AG09309 (cell line): ENCODE data around the gene TJP2.

ENCODE experiments used
- DNase-seq: peaks from one replicate; pipeline ENCODE4 v3.0.0-alpha.2; 2010; ENCODE audit warnings: low read depth
- H3K4me3 ChIP-seq: 2 replicates; pipeline ENCODE4 v1.5.1; 2011; ENCODE audit warnings: mild to moderate bottlenecking, low read depth, low read length, moderate library complexity; ENCODE audit not compliant: control insufficient read depth
- TF ChIP-seq, protein P1 (sequence below): IDR thresholded peaks from 2 replicates; pipeline ENCODE4 v1.5.1; 2011; ENCODE audit warnings: mild to moderate bottlenecking, low read depth, low read length, inconsistent platforms; ENCODE audit not compliant: insufficient read depth, control insufficient read depth; ENCODE audit errors: missing control alignments

Gene TJP2

DNA sequence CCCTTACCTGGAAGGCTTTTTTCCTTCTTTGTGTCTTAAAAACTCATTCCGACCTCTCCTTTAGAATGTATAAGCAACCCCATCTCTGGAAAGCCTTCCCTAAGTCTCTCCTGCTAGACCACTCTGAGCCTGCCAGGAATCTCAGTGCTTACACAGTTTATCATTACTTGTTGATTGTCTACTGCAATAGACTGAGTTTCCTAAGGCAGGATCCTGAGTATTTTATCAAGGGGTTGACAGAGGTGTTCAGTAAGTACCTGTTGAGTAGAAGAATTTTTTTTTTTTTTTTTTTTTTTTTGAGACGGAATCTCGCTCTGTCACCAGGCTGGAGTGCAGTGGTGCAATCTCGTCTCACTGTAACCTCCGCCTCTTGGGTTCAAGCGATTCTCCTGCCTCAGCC lies 2.6 kb upstream of the TJP2 start:
- no peak for DNase-seq
- no peak overlapping the region for H3K4me3 ChIP-seq
- TF ChIP-seq, protein P1, sequence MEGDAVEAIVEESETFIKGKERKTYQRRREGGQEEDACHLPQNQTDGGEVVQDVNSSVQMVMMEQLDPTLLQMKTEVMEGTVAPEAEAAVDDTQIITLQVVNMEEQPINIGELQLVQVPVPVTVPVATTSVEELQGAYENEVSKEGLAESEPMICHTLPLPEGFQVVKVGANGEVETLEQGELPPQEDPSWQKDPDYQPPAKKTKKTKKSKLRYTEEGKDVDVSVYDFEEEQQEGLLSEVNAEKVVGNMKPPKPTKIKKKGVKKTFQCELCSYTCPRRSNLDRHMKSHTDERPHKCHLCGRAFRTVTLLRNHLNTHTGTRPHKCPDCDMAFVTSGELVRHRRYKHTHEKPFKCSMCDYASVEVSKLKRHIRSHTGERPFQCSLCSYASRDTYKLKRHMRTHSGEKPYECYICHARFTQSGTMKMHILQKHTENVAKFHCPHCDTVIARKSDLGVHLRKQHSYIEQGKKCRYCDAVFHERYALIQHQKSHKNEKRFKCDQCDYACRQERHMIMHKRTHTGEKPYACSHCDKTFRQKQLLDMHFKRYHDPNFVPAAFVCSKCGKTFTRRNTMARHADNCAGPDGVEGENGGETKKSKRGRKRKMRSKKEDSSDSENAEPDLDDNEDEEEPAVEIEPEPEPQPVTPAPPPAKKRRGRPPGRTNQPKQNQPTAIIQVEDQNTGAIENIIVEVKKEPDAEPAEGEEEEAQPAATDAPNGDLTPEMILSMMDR, result no peak

- no peak for DNase-seq
- TF ChIP-seq, protein P1, result no peak
- H3K4me3 ChIP-seq, result no peak overlapping the region
Observed at GRCh38 chr9:69172895-69173294, 1.2 kb upstream of the TJP2 start.

- DNase-seq, result no peak
- peak overlapping the region; percentile 94 for H3K4me3 ChIP-seq
- TF ChIP-seq, protein P1, result no peak
Observed at GRCh38 chr9:69173497-69173890, 583 bp upstream of the TJP2 start.

DNA sequence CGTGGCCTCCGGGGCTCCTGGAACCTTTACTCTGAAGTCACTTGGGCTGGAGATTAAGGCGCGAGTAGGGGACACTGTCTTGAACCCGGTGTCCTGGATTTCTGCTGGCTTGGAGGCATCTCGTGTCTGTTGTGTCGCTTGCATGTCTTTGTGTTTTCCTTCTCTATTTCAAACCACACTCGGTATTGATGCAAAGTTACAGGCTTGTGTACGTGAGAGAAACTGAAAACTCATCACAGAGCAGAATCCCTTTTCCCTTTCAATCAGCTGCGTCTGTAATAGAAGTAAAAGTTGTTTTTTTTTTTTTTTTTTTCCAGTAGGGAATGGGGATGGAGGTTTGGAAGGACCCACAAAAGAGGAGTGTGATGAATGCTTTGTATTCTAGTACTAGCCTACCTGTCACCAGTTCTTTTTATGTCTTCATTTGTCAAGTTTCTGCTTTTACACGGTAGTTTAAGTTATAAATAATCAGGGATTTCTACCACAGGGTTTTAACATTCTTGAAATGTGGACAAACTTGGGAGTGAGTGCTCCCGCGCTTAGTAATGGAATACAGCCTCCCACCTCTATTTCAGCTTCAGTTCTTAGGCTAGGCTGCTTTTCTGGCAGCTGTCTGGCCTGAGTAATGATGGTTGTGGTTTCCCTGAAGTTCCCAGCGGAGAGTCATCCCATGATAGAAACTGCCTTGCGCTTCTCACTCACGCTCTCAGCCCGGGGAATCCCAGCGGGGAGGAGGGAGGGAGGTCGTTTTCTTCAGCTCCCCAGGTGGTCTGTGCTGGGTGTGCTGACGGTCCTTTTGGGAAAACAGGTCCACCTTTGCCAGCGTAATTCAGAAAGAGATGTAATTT lies 763 bp downstream of the TJP2 start:
- DNase-seq, result peak; percentile 92
- TF ChIP-seq, protein P1, result no peak
- peak overlapping the region; percentile 94 for H3K4me3 ChIP-seq

GRCh38 chr9:69175486-69175885 lies 1.4 kb downstream of the TJP2 start:
- no peak for DNase-seq
- H3K4me3 ChIP-seq, result peak overlapping the region; percentile 94
- TF ChIP-seq, protein P1, result no peak

DNA sequence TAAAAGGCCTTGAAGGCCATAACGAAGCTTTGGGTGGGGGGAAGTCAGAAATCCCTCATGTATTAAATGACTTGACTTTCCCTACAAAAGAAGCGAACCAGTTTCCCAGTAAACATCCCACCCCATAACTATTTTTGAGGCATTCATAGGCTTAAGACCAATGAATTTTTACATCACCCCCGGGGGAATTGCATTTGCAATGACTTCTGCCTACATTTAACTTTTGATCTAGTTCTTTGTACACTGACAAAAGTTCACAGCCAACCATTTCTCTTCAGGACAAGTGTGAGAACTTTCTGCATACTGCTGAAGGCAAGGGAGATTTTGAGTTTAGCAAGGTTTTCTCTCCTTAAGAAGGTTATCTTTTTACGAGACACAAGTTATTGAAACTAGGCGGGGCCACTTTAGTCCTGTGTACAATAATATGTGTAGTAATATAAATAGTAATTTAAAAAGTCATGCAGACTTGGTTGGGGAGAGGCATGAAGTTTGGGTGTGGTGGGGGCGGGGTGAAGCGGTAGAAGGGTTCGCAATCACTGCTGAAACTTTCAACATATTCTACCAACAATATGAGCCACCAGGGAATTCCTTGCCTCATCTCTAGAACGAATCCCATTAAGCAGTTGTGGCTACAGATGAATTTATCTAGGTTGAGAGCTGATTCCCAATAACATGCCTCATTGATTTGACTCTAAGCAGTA lies 2.5 kb downstream of the TJP2 start:
- TF ChIP-seq, protein P1, result no peak
- no peak overlapping the region for H3K4me3 ChIP-seq
- no peak for DNase-seq
